Common myeloid progenitor, CD34-positive (primary cell): ENCODE measurements around the gene R3HDM1. TPM values are rescaled to one million over a fixed set of nuclear protein-coding genes. Genes with fewer than 3 reads are reported as not detected.
"Not testable (repeated sequence)": the region's sequence is repeated elsewhere in the genome, so short reads cannot be mapped to it uniquely, and the experiment has no call there.

ENCODE experiments used
- CTCF ChIA-PET: fragments of 350-600 bp; sonication (Branson Sonifier 250); formaldehyde crosslinking; loops from one replicate; lab custom pipeline; 2021; ENCODE audit warnings: antibody characterized with exemption; lab: Charles Lee
- POLR2A ChIA-PET: fragments of 350-600 bp; sonication (Branson Sonifier 250); formaldehyde crosslinking; loops from one replicate; lab custom pipeline; 2021; ENCODE audit warnings: antibody characterized with exemption; lab: Charles Lee
- DNase-seq, 3 donors: peaks; one replicate each; pipeline versions ENCODE4 v3.0.0 to v3.0.0-alpha.2; 2013
- H3K27ac ChIP-seq, 2 experiments: 1 replicate in 1 of 2; 2 replicates in 1 of 2; pipeline ENCODE4 v1.7.0; 2013; ENCODE audit warnings: inconsistent platforms in 2 of 2, low read length in 2 of 2, mild to moderate bottlenecking in 2 of 2, low read depth in 1 of 2, moderate library complexity in 1 of 2; ENCODE audit not compliant: severe bottlenecking in 2 of 2, insufficient read depth in 1 of 2, poor library complexity in 1 of 2
- H3K27me3 ChIP-seq, 5 experiments: replicated peaks in 2 of 5; 1 replicate in 3 of 5; 2 replicates in 2 of 5; pipeline versions ENCODE4 v1.6.1 to v1.7.0; 2013; ENCODE audit warnings: low read length in 4 of 5, mild to moderate bottlenecking in 2 of 5, moderate library complexity in 2 of 5, inconsistent platforms in 1 of 5; ENCODE audit not compliant: insufficient read depth in 5 of 5, control insufficient read depth in 4 of 5
- H3K36me3 ChIP-seq, 4 experiments: 1 replicate in 2 of 4; 2 replicates in 2 of 4; pipeline versions ENCODE4 v1.6.1 to v1.7.0; 2013; ENCODE audit warnings: low read length in 3 of 4, control low read depth in 1 of 4, mild to moderate bottlenecking in 1 of 4; ENCODE audit not compliant: control insufficient read depth in 4 of 4, insufficient read depth in 4 of 4
- H3K4me1 ChIP-seq, 4 experiments: 1 replicate in 3 of 4; 2 replicates in 1 of 4; pipeline versions ENCODE4 v1.6.1 to v1.7.1; 2013; ENCODE audit warnings: low read length in 3 of 4, mild to moderate bottlenecking in 3 of 4, control low read depth in 1 of 4, inconsistent platforms in 1 of 4, moderate library complexity in 1 of 4; ENCODE audit not compliant: control insufficient read depth in 4 of 4, insufficient read depth in 4 of 4; ENCODE audit errors: control extremely low read depth in 1 of 4
- H3K4me3 ChIP-seq, 7 experiments: 1 replicate in 4 of 7; 2 replicates in 3 of 7; pipeline versions ENCODE4 v1.5.1 to v1.7.0; 2013; ENCODE audit warnings: mild to moderate bottlenecking in 7 of 7, low read length in 6 of 7, moderate library complexity in 6 of 7, inconsistent platforms in 2 of 7, low read depth in 2 of 7, control low read depth in 1 of 7; ENCODE audit not compliant: insufficient read depth in 4 of 7, control insufficient read depth in 1 of 7; ENCODE audit errors: extremely low read depth in 1 of 7
- H3K9me3 ChIP-seq, 5 experiments: 1 replicate in 4 of 5; 2 replicates in 1 of 5; pipeline versions ENCODE4 v1.6.1 to v1.7.1; 2013; ENCODE audit warnings: low read length in 4 of 5, mild to moderate bottlenecking in 2 of 5, inconsistent platforms in 1 of 5, low read depth in 1 of 5, moderate library complexity in 1 of 5; ENCODE audit not compliant: control insufficient read depth in 4 of 5, insufficient read depth in 2 of 5; ENCODE audit errors: control extremely low read depth in 1 of 5
- WGBS: methylation state at CpG from one replicate; pipeline ENCODE4 v1.1.5; 2013; ENCODE audit not compliant: insufficient coverage; 5-methylcytosine and 5-hydroxymethylcytosine counted together
- polyA plus RNA-seq: library from polyadenylated mRNA; unstranded; fragments of 120-200 nt; gene quantifications from one replicate; pipeline ENCODE4 v1.2.1, GENCODE V29; 2013

Gene R3HDM1
- polyA plus RNA-seq, result 46.5 TPM

GRCh38 chr2:135531231-135532197 lies at the start of gene R3HDM1:
R3HDM1 (plus strand) TSS chr2:135531484; CDS start chr2:135604846, 73,362 bp downstream.
- Histone ChIP-seq H3K27me3 (no peaks in the 10 kb centered on the region), H3K27ac (peak within 1 kb of the TSS; percentile 94 to 97), H3K36me3 (no peaks in the 10 kb centered on the region), H3K4me3 (peak within 1 kb of the TSS; percentile 81 to 99 (median 88)), H3K9me3 (no peaks in the 10 kb centered on the region), H3K4me1 (peaks cover 12 to 25% (median 19%) of the 10 kb centered on the region in 4 experiments)
- POLR2A ChIA-PET, result no interaction called here
- CTCF ChIA-PET, result interaction anchor here (0.8 to 1.8 kb wide), 4 partner anchors 9 to 209 kb away, joined by 3 to 6 read pairs (median 3); no protein-coding TSS in a partner anchor
- DNase-seq, result peak; percentile 100
- 0% methylated on average over 51 of the region's 75 CpGs for WGBS

- DNase-seq, result no peak
- POLR2A ChIA-PET, result no interaction called here
- Histone ChIP-seq H3K27me3 (no peaks in the 10 kb centered on the region), H3K4me1 (no peaks in the 10 kb centered on the region), H3K9me3 (peaks cover 6 to 38% (median 8%) of the 10 kb centered on the region in 5 experiments), H3K4me3 (no peak overlapping the region), H3K27ac (no peak overlapping the region), H3K36me3 (peaks cover 0 to 27% (median 10%) of the 10 kb centered on the region in 4 experiments)
- CTCF ChIA-PET, result no interaction called here
- 100% methylated on average over 2 of the region's 4 CpGs for WGBS
These were observed 45.8 kb upstream of the R3HDM1 start for GRCh38 chr2:135485441-135485840.

DNA sequence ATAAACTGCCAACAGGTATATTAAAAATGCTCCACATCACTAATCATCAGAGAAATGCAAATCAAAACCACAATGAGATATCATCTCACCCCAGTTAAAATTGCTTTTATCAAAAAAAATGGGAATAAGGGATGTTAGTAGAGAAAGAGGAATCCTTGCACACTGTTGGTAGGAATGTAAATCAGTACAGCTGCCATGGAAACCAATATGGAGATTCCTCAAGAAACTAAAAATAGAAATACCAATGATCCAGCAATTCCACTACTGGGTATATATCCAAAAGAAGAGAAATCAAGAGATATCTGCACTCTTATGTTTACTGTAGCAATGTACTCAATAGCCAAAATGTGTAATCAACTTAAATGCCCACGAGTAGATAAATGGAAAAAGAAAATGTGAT lies 40.9 kb upstream of the R3HDM1 start:
- Histone ChIP-seq H3K27ac (no peak overlapping the region), H3K27me3 (no peaks in the 10 kb centered on the region), H3K9me3 (peaks cover 6 to 37% (median 6%) of the 10 kb centered on the region in 5 experiments), H3K4me3 (no peak overlapping the region), H3K36me3 (peaks cover 0 to 29% (median 11%) of the 10 kb centered on the region in 4 experiments), H3K4me1 (no peaks in the 10 kb centered on the region)
- WGBS, result no CpG with 5 or more reads among the region's 1 CpG
- ChIA-PET POLR2A (no interaction called here), CTCF (no interaction called here)
- DNase-seq, result no peak

DNA sequence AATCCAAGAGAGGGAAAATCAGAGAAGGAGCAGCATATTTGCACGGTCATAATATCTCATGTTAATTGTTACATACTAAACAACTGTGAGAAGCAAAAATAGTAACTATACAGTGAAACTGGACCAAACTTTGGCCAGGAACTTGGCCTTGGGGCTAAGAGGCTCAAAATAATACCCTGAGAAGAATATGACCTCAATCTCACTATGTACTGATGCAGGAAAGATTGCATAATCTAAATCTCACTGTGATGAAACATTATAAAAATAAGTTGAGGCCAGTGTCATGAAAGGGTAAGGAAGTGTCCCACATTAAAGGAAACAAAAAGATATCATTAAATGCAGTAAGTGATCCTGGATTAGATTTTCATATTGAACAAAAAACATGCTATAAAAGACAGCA lies 36.8 kb upstream of the R3HDM1 start:
- DNase-seq, result no peak
- no peaks in the 10 kb centered on the region for H3K27me3 ChIP-seq
- H3K4me1 ChIP-seq, result no peaks in the 10 kb centered on the region
- no CpG with 5 or more reads among the region's 1 CpG for WGBS
- ChIA-PET POLR2A (no interaction called here), CTCF (no interaction called here)
- H3K9me3 ChIP-seq, result peaks cover 4 to 31% (median 9%) of the 10 kb centered on the region in 5 experiments
- H3K36me3 ChIP-seq, result peaks cover 0 to 22% (median 5%) of the 10 kb centered on the region in 4 experiments
- H3K4me3 ChIP-seq, result no peak overlapping the region
- no peak overlapping the region for H3K27ac ChIP-seq

GRCh38 chr2:135494917-135495316 lies 36.4 kb upstream of the R3HDM1 start:
- ChIA-PET CTCF (no interaction called here), POLR2A (no interaction called here)
- H3K4me1 ChIP-seq, result no peaks in the 10 kb centered on the region
- H3K27ac ChIP-seq, result no peak overlapping the region
- DNase-seq, result no peak
- no CpG with 5 or more reads among the region's 2 CpGs for WGBS
- H3K27me3 ChIP-seq, result no peaks in the 10 kb centered on the region
- H3K4me3 ChIP-seq, result no peak overlapping the region
- peaks cover 0 to 20% (median 6%) of the 10 kb centered on the region in 4 experiments for H3K36me3 ChIP-seq
- H3K9me3 ChIP-seq, result peaks cover 6 to 33% (median 9%) of the 10 kb centered on the region in 5 experiments

DNA sequence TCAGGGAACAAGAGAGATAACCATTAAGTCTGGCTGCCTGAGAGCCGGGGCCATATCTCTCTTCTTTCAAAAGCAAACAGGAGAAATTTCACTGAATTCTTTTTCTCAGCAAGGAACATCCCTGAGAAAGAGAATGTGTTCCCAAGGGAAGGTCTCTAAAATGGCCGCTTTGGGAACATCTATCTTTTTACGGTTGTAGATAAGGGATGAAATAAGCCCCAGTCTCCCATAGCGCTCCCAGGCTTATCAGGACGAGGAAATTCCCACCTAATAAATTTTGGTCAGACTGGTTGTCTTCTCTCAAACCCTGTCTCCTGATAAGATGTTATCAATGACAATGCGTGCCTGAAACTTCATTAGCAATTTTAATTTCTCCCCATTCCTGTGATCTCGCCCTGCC lies 32.7 kb upstream of the R3HDM1 start:
- H3K4me1 ChIP-seq, H3K27ac ChIP-seq, H3K4me3 ChIP-seq, H3K27me3 ChIP-seq, POLR2A ChIA-PET, CTCF ChIA-PET: not testable (repeated sequence)
- Histone ChIP-seq H3K36me3 (peaks cover 6 to 48% (median 13%) of the 10 kb centered on the region in 4 experiments), H3K9me3 (peaks cover 6 to 40% (median 12%) of the 10 kb centered on the region in 5 experiments)
- DNase-seq, result peak in 2 of 3 donors; percentile 25 to 30
- WGBS, result 94% methylated on average over 7 of the region's 7 CpGs

GRCh38 chr2:135504811-135505210 lies 26.5 kb upstream of the R3HDM1 start:
- Histone ChIP-seq H3K27me3 (no peaks in the 10 kb centered on the region), H3K9me3 (peaks cover 0 to 17% (median 2%) of the 10 kb centered on the region in 5 experiments), H3K4me1 (no peaks in the 10 kb centered on the region), H3K36me3 (peaks cover 3 to 39% (median 9%) of the 10 kb centered on the region in 4 experiments), H3K4me3 (no peak overlapping the region), H3K27ac (no peak overlapping the region)
- ChIA-PET CTCF (interaction anchor here (1.1 kb wide), 1 partner anchor 23 kb away, joined by 3 read pairs; no protein-coding TSS in a partner anchor), POLR2A (no interaction called here)
- no peak for DNase-seq
- no CpG with 5 or more reads among the region's 1 CpG for WGBS
